WTC11 (cell line): ENCODE data around the gene COX17. TPM values are rescaled to one million over a fixed set of nuclear protein-coding genes. Genes with fewer than 3 reads are reported as not detected.

Source experiments
- ATAC-seq: fragments of 200-7000 bp; cut with Tn5 transposase; 2 replicates; pipeline ENCODE4 v1.10.0; 2021; ENCODE audit warnings: mild to moderate bottlenecking, moderate library complexity
- CTCF ChIA-PET: fragments of 300-600 bp; sonication (Branson Sonifier 250); formaldehyde crosslinking; loops from one replicate; lab custom pipeline; 2021; ENCODE audit warnings: antibody characterized with exemption; lab: Charles Lee
- POLR2A ChIA-PET: fragments of 350-600 bp; sonication (Branson Sonifier 250); formaldehyde crosslinking; loops from one replicate; lab custom pipeline; 2021; ENCODE audit warnings: antibody characterized with exemption; lab: Charles Lee
- DNase-seq: peaks from one replicate; pipeline ENCODE4 v3.0.0; 2021; ENCODE audit warnings: low spot score
- H3K27ac Mint-ChIP-seq: 2 replicates; pipeline ENCODE4 v1.8.0; 2021; ENCODE audit warnings: mixed read lengths
- H3K27me3 Mint-ChIP-seq: 2 replicates; pipeline ENCODE4 v1.8.0; 2021; ENCODE audit warnings: low read depth, mild to moderate bottlenecking, moderate library complexity, mixed read lengths
- H3K36me3 Mint-ChIP-seq: 2 replicates; pipeline ENCODE4 v1.8.0; 2021; ENCODE audit warnings: mixed read lengths
- H3K4me1 Mint-ChIP-seq: 2 replicates; pipeline ENCODE4 v1.8.0; 2022; ENCODE audit warnings: mixed read lengths
- H3K4me3 Mint-ChIP-seq: 2 replicates; pipeline ENCODE4 v1.8.0; 2021; ENCODE audit warnings: mild to moderate bottlenecking, moderate library complexity, mixed read lengths
- H3K9me3 Mint-ChIP-seq: 2 replicates; pipeline ENCODE4 v1.8.0; 2021; ENCODE audit warnings: mixed read lengths
- CREM ChIP-seq: sonication (generic); formaldehyde crosslinking; IDR thresholded peaks from 2 replicates; pipeline ENCODE4 v1.8.1; 2022; ENCODE audit warnings: mild to moderate bottlenecking, missing genetic modification reagents, moderate library complexity
- FOXJ3 ChIP-seq: sonication (generic); formaldehyde crosslinking; IDR thresholded peaks from 2 replicates; pipeline ENCODE4 v1.9.0; 2021; ENCODE audit warnings: missing genetic modification reagents, mild to moderate bottlenecking, borderline replicate concordance
- GRHL2 ChIP-seq: fragments of 250-450 bp; sonication (Bioruptor Pico); IDR thresholded peaks from 2 replicates; pipeline ENCODE4 v1.8.0; 2022; ENCODE audit warnings: mild to moderate bottlenecking, moderate library complexity; ENCODE audit not compliant: insufficient replicate concordance, severe bottlenecking
- JAZF1 ChIP-seq: fragments of 250-450 bp; sonication (Bioruptor Pico); IDR thresholded peaks from 2 replicates; pipeline ENCODE4 v1.9.0; 2021; ENCODE audit warnings: moderate library complexity, mild to moderate bottlenecking, inconsistent platforms
- KAT7 ChIP-seq: sonication (generic); formaldehyde crosslinking; IDR thresholded peaks from 2 replicates; pipeline ENCODE4 v1.8.1; 2023; ENCODE audit warnings: missing genetic modification reagents, mild to moderate bottlenecking, borderline replicate concordance
- NR2C2 ChIP-seq: sonication (generic); formaldehyde crosslinking; IDR thresholded peaks from 2 replicates; pipeline ENCODE4 v1.8.0; 2022; ENCODE audit warnings: mild to moderate bottlenecking, missing genetic modification reagents
- SMAD4 ChIP-seq: sonication (generic); formaldehyde crosslinking; IDR thresholded peaks from 2 replicates; pipeline ENCODE4 v1.8.0; 2022; ENCODE audit warnings: mild to moderate bottlenecking, missing genetic modification reagents
- TEAD4 ChIP-seq: sonication (generic); formaldehyde crosslinking; IDR thresholded peaks from 2 replicates; pipeline ENCODE4 v1.8.0; 2022; ENCODE audit warnings: mild to moderate bottlenecking, missing genetic modification reagents
- TP53 ChIP-seq: sonication (generic); formaldehyde crosslinking; IDR thresholded peaks from 2 replicates; pipeline ENCODE4 v1.8.1; 2023; ENCODE audit warnings: mild to moderate bottlenecking, missing genetic modification reagents
- ZNF219 ChIP-seq: sonication (generic); formaldehyde crosslinking; IDR thresholded peaks from 2 replicates; pipeline ENCODE4 v1.8.0; 2023; ENCODE audit warnings: missing genetic modification reagents, mild to moderate bottlenecking, borderline replicate concordance
- total RNA-seq: library from RNA; stranded (reverse); gene quantifications from 3 replicates; pipeline ENCODE4 v1.2.3, GENCODE V29; 2021
- TF ChIP-seq, protein P1 (sequence below): sonication (generic); formaldehyde crosslinking; IDR thresholded peaks from 2 replicates; pipeline ENCODE4 v1.8.0; 2023; ENCODE audit warnings: missing genetic modification reagents, mild to moderate bottlenecking, borderline replicate concordance
- TF ChIP-seq, protein P2 (sequence below): fragments of 250-450 bp; sonication (Bioruptor Pico); IDR thresholded peaks from 2 replicates; pipeline ENCODE4 v1.9.0; 2021; ENCODE audit warnings: mild to moderate bottlenecking, borderline replicate concordance
- TF ChIP-seq, protein P3 (sequence below): sonication (generic); formaldehyde crosslinking; IDR thresholded peaks from 2 replicates; pipeline ENCODE4 v1.8.1; 2023; ENCODE audit warnings: mild to moderate bottlenecking, missing genetic modification reagents
- TF ChIP-seq, protein P4 (sequence below): sonication (generic); formaldehyde crosslinking; IDR thresholded peaks from 2 replicates; pipeline ENCODE4 v1.8.1; 2022; ENCODE audit warnings: missing genetic modification reagents, borderline replicate concordance
- TF ChIP-seq, protein P5 (sequence below): sonication (generic); formaldehyde crosslinking; IDR thresholded peaks from 2 replicates; pipeline ENCODE4 v1.8.0; 2023; ENCODE audit warnings: missing genetic modification reagents
- TF ChIP-seq, protein P6 (sequence below): fragments of 250-450 bp; sonication (Bioruptor Pico); IDR thresholded peaks from 2 replicates; pipeline ENCODE4 v1.8.0; 2021; ENCODE audit warnings: mild to moderate bottlenecking

The COX17 gene
- total RNA-seq, 1 experiment from 2014 or later = 56.0 TPM

DNA sequence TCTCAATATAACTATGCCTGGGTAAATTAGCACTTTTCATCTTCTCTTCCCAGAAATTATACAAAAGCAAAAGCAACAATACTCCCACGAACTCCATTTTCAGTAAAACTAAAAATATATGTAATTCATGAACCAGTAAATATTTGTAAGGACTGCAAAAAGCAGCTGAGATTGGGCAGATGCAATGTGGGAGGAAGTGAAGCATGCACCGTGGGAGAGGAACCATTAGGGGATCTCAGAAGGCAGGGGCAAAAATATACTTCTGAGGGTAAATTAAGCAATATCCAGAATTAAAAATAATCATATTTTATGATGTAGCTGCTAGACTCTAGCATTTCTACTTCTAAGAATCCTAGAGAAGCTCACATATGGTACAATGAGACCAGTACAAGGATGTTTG is 45.8 kb upstream of the COX17 start:
- H3K36me3 Mint-ChIP-seq = no peaks in the 10 kb centered on the region

More for the DNA sequence above, 45.8 kb upstream of the COX17 start:
- ATAC-seq = no peak
- CTCF ChIA-PET = interaction anchor here (1.2 kb wide), 1 partner anchor 20 kb away, joined by 4 read pairs; no protein-coding TSS in a partner anchor
- H3K27ac Mint-ChIP-seq = no peak overlapping the region
- H3K9me3 Mint-ChIP-seq = no peaks in the 10 kb centered on the region
- POLR2A ChIA-PET = no interaction called here
- no peak for DNase-seq
- TF ChIP-seq KAT7 (CRISPR knock-in tag) = no peak
- TF ChIP-seq GRHL2 = no peak
- no peak for TF ChIP-seq JAZF1 (CRISPR knock-in tag)
- TF ChIP-seq ZNF219 = no peak
- TF ChIP-seq, protein P1, sequence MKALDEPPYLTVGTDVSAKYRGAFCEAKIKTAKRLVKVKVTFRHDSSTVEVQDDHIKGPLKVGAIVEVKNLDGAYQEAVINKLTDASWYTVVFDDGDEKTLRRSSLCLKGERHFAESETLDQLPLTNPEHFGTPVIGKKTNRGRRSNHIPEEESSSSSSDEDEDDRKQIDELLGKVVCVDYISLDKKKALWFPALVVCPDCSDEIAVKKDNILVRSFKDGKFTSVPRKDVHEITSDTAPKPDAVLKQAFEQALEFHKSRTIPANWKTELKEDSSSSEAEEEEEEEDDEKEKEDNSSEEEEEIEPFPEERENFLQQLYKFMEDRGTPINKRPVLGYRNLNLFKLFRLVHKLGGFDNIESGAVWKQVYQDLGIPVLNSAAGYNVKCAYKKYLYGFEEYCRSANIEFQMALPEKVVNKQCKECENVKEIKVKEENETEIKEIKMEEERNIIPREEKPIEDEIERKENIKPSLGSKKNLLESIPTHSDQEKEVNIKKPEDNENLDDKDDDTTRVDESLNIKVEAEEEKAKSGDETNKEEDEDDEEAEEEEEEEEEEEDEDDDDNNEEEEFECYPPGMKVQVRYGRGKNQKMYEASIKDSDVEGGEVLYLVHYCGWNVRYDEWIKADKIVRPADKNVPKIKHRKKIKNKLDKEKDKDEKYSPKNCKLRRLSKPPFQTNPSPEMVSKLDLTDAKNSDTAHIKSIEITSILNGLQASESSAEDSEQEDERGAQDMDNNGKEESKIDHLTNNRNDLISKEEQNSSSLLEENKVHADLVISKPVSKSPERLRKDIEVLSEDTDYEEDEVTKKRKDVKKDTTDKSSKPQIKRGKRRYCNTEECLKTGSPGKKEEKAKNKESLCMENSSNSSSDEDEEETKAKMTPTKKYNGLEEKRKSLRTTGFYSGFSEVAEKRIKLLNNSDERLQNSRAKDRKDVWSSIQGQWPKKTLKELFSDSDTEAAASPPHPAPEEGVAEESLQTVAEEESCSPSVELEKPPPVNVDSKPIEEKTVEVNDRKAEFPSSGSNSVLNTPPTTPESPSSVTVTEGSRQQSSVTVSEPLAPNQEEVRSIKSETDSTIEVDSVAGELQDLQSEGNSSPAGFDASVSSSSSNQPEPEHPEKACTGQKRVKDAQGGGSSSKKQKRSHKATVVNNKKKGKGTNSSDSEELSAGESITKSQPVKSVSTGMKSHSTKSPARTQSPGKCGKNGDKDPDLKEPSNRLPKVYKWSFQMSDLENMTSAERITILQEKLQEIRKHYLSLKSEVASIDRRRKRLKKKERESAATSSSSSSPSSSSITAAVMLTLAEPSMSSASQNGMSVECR = no peak
- TF ChIP-seq, protein P2, sequence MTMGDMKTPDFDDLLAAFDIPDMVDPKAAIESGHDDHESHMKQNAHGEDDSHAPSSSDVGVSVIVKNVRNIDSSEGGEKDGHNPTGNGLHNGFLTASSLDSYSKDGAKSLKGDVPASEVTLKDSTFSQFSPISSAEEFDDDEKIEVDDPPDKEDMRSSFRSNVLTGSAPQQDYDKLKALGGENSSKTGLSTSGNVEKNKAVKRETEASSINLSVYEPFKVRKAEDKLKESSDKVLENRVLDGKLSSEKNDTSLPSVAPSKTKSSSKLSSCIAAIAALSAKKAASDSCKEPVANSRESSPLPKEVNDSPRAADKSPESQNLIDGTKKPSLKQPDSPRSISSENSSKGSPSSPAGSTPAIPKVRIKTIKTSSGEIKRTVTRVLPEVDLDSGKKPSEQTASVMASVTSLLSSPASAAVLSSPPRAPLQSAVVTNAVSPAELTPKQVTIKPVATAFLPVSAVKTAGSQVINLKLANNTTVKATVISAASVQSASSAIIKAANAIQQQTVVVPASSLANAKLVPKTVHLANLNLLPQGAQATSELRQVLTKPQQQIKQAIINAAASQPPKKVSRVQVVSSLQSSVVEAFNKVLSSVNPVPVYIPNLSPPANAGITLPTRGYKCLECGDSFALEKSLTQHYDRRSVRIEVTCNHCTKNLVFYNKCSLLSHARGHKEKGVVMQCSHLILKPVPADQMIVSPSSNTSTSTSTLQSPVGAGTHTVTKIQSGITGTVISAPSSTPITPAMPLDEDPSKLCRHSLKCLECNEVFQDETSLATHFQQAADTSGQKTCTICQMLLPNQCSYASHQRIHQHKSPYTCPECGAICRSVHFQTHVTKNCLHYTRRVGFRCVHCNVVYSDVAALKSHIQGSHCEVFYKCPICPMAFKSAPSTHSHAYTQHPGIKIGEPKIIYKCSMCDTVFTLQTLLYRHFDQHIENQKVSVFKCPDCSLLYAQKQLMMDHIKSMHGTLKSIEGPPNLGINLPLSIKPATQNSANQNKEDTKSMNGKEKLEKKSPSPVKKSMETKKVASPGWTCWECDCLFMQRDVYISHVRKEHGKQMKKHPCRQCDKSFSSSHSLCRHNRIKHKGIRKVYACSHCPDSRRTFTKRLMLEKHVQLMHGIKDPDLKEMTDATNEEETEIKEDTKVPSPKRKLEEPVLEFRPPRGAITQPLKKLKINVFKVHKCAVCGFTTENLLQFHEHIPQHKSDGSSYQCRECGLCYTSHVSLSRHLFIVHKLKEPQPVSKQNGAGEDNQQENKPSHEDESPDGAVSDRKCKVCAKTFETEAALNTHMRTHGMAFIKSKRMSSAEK (CRISPR knock-in tag) = no peak
- TF ChIP-seq CREM (CRISPR knock-in tag) = no peak
- TF ChIP-seq, protein P3, sequence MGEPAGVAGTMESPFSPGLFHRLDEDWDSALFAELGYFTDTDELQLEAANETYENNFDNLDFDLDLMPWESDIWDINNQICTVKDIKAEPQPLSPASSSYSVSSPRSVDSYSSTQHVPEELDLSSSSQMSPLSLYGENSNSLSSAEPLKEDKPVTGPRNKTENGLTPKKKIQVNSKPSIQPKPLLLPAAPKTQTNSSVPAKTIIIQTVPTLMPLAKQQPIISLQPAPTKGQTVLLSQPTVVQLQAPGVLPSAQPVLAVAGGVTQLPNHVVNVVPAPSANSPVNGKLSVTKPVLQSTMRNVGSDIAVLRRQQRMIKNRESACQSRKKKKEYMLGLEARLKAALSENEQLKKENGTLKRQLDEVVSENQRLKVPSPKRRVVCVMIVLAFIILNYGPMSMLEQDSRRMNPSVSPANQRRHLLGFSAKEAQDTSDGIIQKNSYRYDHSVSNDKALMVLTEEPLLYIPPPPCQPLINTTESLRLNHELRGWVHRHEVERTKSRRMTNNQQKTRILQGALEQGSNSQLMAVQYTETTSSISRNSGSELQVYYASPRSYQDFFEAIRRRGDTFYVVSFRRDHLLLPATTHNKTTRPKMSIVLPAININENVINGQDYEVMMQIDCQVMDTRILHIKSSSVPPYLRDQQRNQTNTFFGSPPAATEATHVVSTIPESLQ (CRISPR knock-in tag) = no peak
- no peak for TF ChIP-seq TP53 (CRISPR knock-in tag)
- TF ChIP-seq SMAD4 (CRISPR knock-in tag) = no peak
- no peak for TF ChIP-seq FOXJ3 (CRISPR knock-in tag)
- no peak for TF ChIP-seq NR2C2 (CRISPR knock-in tag)
- no peak for TF ChIP-seq TEAD4
- TF ChIP-seq, protein P4, sequence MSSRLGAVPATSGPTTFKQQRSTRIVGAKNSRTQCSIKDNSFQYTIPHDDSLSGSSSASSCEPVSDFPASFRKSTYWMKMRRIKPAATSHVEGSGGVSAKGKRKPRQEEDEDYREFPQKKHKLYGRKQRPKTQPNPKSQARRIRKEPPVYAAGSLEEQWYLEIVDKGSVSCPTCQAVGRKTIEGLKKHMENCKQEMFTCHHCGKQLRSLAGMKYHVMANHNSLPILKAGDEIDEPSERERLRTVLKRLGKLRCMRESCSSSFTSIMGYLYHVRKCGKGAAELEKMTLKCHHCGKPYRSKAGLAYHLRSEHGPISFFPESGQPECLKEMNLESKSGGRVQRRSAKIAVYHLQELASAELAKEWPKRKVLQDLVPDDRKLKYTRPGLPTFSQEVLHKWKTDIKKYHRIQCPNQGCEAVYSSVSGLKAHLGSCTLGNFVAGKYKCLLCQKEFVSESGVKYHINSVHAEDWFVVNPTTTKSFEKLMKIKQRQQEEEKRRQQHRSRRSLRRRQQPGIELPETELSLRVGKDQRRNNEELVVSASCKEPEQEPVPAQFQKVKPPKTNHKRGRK (CRISPR knock-in tag) = no peak
- TF ChIP-seq, protein P5, sequence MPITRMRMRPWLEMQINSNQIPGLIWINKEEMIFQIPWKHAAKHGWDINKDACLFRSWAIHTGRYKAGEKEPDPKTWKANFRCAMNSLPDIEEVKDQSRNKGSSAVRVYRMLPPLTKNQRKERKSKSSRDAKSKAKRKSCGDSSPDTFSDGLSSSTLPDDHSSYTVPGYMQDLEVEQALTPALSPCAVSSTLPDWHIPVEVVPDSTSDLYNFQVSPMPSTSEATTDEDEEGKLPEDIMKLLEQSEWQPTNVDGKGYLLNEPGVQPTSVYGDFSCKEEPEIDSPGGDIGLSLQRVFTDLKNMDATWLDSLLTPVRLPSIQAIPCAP (CRISPR knock-in tag) = no peak
- TF ChIP-seq, protein P6, sequence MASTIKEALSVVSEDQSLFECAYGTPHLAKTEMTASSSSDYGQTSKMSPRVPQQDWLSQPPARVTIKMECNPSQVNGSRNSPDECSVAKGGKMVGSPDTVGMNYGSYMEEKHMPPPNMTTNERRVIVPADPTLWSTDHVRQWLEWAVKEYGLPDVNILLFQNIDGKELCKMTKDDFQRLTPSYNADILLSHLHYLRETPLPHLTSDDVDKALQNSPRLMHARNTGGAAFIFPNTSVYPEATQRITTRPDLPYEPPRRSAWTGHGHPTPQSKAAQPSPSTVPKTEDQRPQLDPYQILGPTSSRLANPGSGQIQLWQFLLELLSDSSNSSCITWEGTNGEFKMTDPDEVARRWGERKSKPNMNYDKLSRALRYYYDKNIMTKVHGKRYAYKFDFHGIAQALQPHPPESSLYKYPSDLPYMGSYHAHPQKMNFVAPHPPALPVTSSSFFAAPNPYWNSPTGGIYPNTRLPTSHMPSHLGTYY (CRISPR knock-in tag) = no peak
- no peaks in the 10 kb centered on the region; the same call in 1 of the 2 replicates for H3K27me3 Mint-ChIP-seq
- no peak overlapping the region for H3K4me3 Mint-ChIP-seq
- H3K4me1 Mint-ChIP-seq = no peaks in the 10 kb centered on the region
